ENCODE data around the gene RPS6KA2.

- TF ChIP-seq CTCF (optimal IDR thresholded peaks at IDR 0.05 in 1 of 3, IDR thresholded peaks at IDR 0.05 in 1 of 3, conservative IDR thresholded peaks at IDR 0.05 in 1 of 3; ENCODE audit: extremely low read depth in 1 of 3, insufficient read depth in 2 of 3, low read length in 3 of 3) (no peak), EZH2 (IDR thresholded peaks at IDR 0.05; ENCODE audit: low read length) (no peak)
These were observed 123.0 kb downstream of the RPS6KA2 start for GRCh38 chr6:166504100-166504499.
